HG03378 (cell line): Measurements from ENCODE around the gene SH3BP4.
"Not testable (repeated sequence)": the region's sequence is repeated elsewhere in the genome, so short reads cannot be mapped to it uniquely, and the experiment has no call there.

Experiments used
- ATAC-seq: cut with Tn5 transposase; IDR thresholded peaks from one replicate; pipeline ENCODE4 v1.9.1; 2021; ENCODE audit warnings: mild to moderate bottlenecking, moderate library complexity; ENCODE audit not compliant: unreplicated experiment

Gene SH3BP4

GRCh38 chr2:235011929-235012631, 60.3 kb downstream of the SH3BP4 start:
- ATAC-seq = no peak

DNA sequence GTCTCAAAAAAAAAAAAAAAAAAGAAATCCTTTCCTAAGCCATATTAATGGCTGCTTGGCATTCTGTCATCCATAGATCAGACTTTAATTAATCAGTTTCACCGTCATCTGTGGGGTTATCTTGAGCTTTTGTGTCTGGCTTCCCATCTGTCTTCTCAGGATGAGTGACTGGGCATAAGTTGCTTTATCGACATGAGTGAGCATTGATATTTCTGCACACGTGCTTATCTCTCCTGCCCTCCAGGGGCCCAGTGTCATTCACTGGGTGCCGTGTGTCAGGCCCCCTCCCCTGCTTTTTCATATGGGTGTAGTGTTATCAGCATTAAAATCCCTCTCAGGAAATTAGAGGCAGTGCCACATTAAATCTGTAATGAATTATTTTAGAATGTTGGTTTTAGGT, 65.6 kb downstream of the SH3BP4 start:
- ATAC-seq = no peak

GRCh38 chr2:235018838-235019237, 67.0 kb downstream of the SH3BP4 start:
- no peak for ATAC-seq

DNA sequence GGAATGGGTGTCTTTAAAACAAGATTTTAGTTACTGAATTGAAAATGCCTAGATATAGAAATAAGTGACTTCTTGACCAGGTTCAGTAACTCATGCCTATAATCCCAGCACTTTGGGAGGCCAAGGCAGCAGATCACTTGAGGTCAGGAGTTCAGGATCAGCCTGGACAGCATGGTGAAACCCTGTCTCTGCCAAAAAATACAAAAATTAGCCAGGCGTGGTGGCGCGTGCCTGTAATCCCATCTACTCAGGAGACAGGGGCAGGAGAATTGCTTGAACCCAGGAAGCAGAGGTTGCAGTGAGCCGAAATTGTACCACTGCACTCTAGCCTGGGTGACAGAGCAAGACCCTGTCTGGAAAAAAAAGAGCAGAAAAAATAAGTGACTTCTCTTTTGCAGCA, 68.3 kb downstream of the SH3BP4 start:
- ATAC-seq = not testable (repeated sequence)

GRCh38 chr2:235021752-235022151, 69.9 kb downstream of the SH3BP4 start:
- no peak for ATAC-seq

DNA sequence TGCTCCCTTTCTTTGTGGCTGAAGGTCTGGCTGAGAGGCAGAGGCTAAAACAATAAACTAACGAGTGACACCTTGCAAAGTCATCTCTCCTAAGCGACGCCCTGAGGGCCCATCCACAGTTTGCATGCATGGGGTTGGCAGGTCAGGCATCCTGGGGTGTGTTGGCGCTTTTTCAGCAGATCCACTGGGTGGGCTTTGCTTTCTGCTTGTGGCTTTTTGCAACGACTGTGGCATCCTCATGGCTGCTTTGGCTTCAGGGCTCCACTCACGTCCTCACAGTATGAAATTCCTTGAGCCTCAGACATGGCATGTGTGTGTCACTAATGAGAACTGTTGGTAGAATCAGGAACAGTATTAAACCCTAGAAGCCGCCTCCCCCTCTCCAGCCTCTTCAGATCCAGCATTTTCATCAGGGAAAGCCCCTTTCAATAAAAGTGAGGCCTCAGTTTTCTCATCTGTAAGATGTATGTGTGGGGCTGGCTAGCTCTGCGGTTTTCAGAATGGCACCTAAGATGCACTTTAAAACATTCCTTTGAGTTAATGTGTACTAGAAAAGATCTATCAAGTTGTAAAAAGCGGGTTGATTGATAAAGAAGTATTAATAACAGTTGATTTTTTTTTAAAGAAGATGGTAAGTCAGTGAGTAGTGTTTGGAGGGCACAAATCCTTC, 72.5 kb downstream of the SH3BP4 start:
- no peak for ATAC-seq

GRCh38 chr2:235024931-235025773, 73.3 kb downstream of the SH3BP4 start:
- no peak for ATAC-seq

DNA sequence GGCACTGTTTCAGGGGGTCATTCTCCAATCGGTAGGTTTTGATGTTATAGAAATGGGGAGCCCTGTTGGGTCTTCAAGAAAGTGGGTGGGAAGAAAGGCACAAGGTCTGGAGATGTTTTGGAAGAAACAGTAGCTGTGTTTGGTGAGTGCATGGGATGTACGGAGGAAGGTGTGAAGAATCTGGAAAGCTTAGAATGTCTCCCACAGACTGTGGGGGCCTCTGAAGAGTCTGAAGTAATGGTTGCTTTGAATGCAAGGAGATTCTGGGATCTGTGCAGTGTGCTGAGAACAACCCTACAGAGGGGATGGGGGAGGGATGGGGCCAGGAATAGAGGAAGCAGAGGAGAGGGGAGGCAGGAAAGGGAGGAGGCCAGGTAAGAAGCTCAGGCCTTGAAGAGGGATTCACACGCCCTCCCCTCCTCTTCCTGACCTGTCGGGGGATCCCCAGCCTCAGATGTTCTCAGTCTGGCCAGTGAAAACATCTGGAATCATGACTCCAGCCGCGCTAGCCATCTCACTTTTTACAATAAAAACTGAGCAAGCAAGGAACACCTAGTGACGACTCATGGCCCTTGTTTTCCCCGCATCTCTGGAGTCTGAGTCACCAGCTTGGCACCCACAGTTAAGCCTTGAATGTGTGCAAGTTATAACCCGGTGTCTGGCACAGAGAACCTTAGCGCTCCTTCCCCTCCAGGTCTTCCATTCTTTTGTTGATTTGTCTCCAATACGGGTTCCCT, 74.2 kb downstream of the SH3BP4 start:
- ATAC-seq = no peak

DNA sequence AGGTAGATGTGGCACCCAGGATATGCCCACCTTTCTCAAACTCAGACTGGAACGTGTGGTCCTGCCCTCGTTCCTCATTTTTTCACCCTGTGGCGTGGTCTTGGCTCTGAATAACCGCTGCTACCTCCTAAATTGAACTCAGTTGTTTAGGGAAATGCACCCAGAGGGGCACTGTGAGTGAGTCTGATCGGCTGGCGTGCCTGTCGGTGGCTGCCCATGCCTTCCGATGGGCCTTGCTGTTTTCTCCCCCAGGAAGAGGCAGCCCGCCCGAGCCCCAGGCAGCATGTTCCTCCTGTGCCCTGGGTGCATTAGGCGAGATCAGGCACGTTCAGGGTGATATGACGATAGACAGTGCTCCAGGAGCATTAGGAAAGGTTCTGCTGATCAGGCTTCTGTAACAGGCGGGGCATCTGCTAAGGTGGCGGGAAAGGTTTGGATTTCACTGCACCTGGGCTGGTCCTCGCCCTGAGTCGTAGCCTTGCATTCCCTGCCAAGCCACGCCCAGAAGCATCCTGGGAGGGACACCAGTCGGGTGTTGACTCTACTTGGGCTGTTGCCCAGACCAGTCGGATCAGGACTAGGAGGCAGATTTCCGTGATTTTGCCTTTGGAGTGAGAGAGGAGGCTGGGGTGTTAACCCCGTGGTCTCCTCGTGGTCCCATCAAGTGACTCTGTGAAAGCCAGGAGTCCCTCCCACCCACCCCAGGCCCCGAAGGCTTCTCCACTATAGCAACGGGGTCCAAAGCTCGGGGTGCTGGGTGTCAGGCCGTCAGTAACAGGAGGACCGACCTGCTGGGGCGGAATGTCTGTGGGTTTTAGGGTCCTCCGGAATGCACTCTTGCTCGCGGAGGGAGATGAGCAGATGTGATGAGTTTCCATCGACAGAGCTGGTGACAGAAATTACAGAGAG, 75.1 kb downstream of the SH3BP4 start:
- no peak for ATAC-seq

DNA sequence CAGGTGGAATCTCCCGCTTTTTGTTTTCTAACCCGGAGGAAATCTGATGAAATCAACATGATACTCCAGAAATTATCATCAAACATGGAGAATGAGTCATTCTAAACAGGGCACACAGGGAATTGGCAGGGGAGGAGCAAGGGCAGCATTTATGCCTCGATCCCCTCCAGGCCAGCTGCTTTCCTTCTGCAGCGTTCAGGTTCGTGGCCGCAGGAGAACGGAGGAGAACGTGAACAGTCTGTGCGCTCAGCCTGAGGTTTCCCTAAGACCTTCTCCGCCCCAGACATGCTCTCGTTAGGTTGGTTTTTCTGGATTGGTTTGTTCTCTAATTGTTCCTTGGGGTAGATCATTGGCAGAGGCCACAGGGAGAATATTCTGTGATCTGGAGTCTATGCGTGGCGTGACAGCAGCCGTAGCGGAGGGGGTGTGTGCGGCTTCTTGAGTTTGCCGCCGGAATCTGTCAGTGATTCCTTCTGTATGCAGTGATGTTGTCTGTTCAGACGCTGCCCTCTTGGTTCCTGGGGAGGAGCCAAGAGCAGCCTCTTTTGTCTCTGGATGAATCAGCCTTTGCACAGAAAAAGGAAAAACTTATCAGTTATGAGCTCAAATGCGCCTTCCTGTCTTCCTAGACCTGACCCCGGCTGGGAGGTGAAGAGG, 75.9 kb downstream of the SH3BP4 start:
- no peak for ATAC-seq

DNA sequence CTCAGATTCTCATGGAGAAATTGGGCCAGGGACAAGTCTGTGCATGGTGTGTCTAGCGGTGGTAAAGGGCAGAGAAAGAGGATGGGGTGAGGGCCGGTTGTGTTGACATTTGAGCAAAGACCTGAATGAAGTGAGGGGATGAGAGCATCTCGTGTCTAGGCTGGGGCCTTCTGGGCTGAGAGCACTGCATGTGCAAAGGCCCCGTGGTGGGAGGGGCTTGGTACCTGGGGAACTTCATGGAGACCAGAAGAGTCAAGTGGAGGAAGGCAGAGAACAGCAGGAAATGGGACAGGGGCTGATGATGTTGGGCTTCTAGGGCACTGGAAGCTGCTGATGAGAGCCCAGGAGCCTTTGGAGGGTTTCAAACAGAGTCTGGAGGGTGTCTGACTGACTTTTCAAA, 76.8 kb downstream of the SH3BP4 start:
- ATAC-seq = no peak

- ATAC-seq = no peak
These were observed 77.2 kb downstream of the SH3BP4 start for GRCh38 chr2:235029054-235029453.

DNA sequence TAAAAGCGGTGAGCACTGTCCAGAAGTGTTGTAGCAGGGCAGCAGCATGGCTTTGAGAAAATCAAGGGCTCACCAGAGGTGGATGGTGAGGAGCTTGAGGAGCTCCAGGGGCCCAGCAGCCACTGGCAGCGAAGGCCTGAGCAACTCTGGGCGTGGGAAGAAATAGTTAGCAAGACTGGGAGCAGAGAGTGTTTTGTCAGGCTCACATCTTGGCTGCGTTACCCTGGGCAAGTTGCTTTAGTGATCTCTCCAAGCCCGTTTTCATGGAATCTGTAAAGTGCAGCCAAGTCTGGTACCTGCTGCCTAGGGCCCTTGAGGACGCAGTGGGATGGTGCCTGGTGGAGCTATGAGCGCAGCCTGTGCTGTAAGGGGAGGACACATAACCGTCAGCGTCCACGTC, 78.3 kb downstream of the SH3BP4 start:
- ATAC-seq = no peak

GRCh38 chr2:235030936-235031335, 79.1 kb downstream of the SH3BP4 start:
- ATAC-seq = no peak

DNA sequence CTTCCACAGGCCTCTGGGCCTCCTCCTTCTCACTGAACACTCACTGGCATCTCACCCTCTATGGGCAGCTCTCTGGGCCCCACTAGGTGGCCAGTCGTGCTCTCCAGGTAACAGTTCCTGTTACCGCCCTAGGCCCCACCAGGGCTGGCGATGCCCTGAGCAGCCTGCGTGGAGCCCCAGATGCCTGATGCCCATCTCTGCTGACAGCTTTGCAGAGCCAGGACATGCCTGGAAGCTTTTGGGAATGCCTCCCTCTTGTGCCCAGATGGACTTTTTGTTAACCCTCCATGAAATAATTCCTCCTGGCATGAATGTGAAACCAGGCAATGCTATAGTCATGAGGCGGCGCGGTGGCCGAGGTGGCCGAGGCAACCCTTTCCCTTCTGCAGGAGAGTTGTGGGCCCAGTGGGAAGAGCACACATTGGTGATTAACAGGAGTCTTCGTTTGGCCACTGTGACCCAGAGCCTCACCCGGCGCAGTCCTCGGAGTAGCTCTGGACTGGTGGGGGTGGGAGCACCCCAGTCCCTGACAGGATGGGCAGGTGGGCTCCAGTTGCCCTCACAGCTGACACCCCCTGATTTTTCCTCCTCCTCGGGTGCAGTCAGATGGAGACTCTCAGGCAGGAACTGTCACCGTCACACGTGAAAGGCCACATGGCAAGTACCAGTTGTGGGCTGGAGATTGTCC, 80.0 kb downstream of the SH3BP4 start:
- ATAC-seq = no peak

DNA sequence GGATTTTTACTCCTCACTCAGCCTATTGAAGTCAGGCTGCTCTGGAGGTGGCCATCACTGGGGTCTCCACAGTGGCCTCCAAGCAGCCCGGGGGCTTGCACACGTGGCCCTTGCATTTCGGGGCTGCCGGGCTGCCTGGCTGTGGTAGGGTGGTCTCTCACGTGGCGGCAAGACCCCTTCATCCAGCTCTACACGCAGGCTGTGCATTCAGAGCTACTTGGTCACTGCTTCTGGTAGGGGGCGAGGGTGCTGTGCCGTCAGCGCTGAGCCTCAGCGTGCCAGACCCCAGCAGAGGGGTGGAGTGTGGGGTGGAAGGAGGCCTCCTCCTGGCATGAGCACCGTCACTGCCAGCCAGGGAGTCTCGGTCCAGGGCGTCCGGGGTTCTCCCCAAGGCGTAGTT, 80.6 kb downstream of the SH3BP4 start:
- ATAC-seq = no peak

- ATAC-seq = no peak
These were observed 81.1 kb downstream of the SH3BP4 start for GRCh38 chr2:235032949-235033348.

DNA sequence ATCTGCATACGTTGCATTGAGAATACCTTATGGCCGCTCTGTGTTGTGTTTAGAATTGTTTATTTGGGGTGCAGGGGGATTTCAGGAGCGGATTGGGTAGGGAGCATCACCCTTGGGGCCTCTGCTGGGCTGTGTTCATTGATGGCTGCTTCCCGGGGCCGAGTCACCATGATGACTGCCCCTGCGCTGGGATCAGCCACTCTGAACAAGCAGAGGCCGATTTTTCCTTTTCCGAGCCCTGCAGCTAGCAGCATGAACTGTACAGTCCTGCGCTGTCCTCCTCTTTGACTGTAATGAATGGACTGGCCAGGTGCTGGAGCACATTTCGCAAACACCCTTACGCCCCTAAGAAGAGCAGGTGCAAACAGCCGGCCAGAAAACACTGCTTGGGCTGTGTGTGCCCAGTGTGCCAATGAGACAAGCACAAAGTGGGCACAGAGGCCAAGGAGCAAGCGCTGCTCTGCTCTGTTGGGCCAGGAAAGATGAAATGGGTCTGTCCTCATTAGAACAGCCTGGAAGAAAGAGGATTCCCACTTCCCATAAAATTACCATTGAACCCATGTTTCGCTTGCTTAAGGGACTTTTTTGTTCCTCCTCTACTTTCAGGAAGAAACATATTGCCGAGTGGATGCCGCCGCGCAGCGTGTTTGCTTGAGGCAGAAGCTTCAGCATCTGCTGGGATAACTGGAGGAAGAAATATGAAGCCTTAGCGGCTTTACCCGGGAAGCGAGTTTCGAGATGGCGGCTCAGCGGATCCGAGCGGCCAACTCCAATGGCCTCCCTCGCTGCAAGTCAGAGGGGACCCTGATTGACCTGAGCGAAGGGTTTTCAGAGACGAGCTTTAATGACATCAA, 82.7 kb downstream of the SH3BP4 start:
- no peak for ATAC-seq
